GM21717 (cell line): Measurements from ENCODE around the gene CEP41.
"Not testable (repeated sequence)": the region's sequence is repeated elsewhere in the genome, so short reads cannot be mapped to it uniquely, and the experiment has no call there.

Source experiments
- ATAC-seq: cut with Tn5 transposase; IDR thresholded peaks from one replicate; pipeline ENCODE4 v1.9.1; 2021; ENCODE audit warnings: mild to moderate bottlenecking, moderate library complexity; ENCODE audit not compliant: unreplicated experiment

CEP41 gene

GRCh38 chr7:130461272-130461671, 20.5 kb upstream of the CEP41 start:
- ATAC-seq: no peak

GRCh38 chr7:130458257-130458656, 17.4 kb upstream of the CEP41 start:
- peak; percentile 53 for ATAC-seq

GRCh38 chr7:130454959-130455358, 14.1 kb upstream of the CEP41 start:
- ATAC-seq: no peak

GRCh38 chr7:130452951-130453350, 12.1 kb upstream of the CEP41 start:
- no peak for ATAC-seq

- ATAC-seq: not testable (repeated sequence)
Measured at GRCh38 chr7:130451344-130451743, 10.5 kb upstream of the CEP41 start.

GRCh38 chr7:130446259-130446658, 5.4 kb upstream of the CEP41 start:
- ATAC-seq: no peak

GRCh38 chr7:130444751-130445407, 4.1 kb upstream of the CEP41 start:
- no peak for ATAC-seq

GRCh38 chr7:130444234-130444633, 3.4 kb upstream of the CEP41 start:
- no peak for ATAC-seq

GRCh38 chr7:130442601-130443000, 1.8 kb upstream of the CEP41 start:
- ATAC-seq: no peak

- no peak for ATAC-seq
Measured at GRCh38 chr7:130441408-130441869, 623 bp upstream of the CEP41 start.

- no peak for ATAC-seq
Measured at GRCh38 chr7:130436253-130436652, 4.6 kb downstream of the CEP41 start.

GRCh38 chr7:130435311-130435854, 5.4 kb downstream of the CEP41 start:
- ATAC-seq: no peak

GRCh38 chr7:130433301-130433700, 7.5 kb downstream of the CEP41 start:
- ATAC-seq: no peak

GRCh38 chr7:130432886-130433285, 7.9 kb downstream of the CEP41 start:
- no peak for ATAC-seq

- ATAC-seq: no peak
Measured at GRCh38 chr7:130430841-130431666, 9.8 kb downstream of the CEP41 start.

- no peak for ATAC-seq
Measured at GRCh38 chr7:130430115-130430514, 10.7 kb downstream of the CEP41 start.

- no peak for ATAC-seq
Measured at GRCh38 chr7:130429019-130429418, 11.8 kb downstream of the CEP41 start.

- ATAC-seq: no peak
Measured at GRCh38 chr7:130426564-130426963, 14.3 kb downstream of the CEP41 start.

- no peak for ATAC-seq
Measured at GRCh38 chr7:130425796-130426195, 15.0 kb downstream of the CEP41 start.

- ATAC-seq: no peak
Measured at GRCh38 chr7:130423501-130424037, 17.2 kb downstream of the CEP41 start.

GRCh38 chr7:130421684-130422083, 19.1 kb downstream of the CEP41 start:
- ATAC-seq: no peak
